ENCODE data around the gene CELF2.
"Not testable (repeated sequence)": the region's sequence is repeated elsewhere in the genome, so short reads cannot be mapped to it uniquely, and the experiment has no call there.

CELF2 gene

DNA sequence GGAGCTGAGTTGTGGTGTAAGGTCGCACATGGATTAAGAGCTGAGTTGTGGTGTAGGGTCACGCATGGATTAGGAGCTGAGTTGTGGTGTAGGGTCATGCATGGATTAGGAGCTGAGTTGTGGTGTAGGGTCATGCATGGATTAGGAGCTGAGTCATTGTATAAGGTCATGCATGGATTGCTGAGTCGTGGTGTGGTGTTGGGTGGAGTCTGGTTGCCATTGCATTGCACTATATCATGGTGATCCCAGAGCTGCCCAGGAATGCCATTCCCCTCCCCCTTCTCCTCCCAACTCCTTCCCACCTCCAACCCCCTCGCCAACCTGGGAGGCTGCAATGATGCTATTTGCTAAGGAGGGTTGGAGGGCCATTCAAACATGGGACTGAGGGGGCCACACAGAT, 349.2 kb downstream of the CELF2 start:
- DNase-seq, result not testable (repeated sequence)

DNA sequence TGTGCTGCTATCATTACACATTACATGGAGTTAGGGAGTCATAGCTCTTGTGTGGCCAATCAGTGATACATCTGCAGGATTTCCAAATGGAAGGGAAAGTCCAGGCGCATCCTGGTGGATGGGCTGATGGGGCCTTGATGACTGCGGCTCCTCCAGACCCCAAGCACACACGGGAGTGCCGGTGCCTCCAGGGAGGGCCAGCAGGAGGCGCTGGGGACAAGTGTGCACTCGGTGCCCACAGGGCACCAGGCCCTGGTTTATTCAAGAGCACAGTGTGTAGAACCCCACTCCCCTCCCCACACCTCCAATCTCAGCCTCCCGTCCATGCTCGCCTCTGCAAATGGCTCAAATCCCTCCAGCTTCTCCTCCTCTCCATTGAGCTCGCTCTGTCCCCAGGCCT, 349.8 kb downstream of the CELF2 start:
- DNase-seq, result no peak

GRCh38 chr10:11373717-11374171, 356.1 kb downstream of the CELF2 start:
- no peak for DNase-seq

DNA sequence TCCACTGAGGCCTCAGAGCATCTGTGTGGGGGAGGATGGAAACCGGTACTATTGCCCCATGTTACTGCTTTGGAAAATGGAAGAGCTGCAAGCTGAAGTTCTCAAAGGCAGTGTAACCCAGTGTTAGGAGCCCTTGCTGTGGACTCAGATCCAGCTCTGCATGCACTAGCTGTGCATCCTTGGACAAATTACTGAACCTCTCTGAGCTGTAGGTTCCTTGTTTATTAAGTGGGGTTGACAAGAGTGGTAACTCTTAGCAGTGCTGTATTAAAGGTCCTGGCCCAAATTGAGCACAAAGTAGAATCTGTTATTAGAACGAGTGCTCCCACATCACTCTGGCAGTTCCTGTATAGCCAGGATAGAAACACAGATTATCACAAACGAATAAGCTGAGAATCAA, 359.6 kb downstream of the CELF2 start:
- no peak for DNase-seq

DNA sequence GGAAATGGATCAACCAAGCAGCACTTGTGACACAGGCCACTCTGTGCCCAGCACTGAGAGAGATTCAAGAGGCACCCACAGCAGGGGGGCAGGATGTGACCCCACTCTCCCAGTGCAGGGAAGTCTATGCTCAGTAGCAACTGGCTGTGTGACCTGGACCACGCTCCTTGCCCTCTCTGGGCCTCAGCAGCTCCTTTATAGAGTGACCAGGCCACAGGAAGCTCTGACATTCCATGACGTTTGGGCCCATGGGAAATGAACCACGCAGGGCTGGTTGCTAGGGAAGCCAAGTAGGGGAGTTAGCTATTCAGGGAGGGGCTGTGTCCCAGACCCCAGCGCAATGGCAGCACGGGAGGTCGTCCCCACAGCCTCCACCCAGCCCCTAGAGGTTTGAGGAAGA, 361.2 kb downstream of the CELF2 start:
- DNase-seq, result no peak

DNA sequence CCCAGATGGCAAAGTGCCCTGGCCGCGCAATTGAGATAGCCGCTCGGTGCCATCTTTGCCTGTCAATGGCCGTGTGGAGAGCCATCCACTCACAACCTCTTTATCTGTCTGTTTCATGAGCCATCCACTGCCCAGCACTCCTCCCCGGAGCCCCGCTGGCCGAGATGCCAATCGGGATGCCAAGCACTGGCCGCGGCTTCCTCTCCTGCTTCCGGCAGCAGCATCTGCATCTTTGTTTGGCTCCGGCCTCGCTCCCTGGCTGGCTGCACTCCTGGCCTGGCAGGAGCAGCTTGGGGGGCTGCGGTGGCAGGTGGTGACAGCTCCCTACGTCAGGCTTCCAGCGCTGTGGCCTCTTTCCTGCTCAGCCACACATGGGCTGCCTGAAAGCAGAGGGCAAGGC, 362.1 kb downstream of the CELF2 start:
- DNase-seq, result no peak

DNA sequence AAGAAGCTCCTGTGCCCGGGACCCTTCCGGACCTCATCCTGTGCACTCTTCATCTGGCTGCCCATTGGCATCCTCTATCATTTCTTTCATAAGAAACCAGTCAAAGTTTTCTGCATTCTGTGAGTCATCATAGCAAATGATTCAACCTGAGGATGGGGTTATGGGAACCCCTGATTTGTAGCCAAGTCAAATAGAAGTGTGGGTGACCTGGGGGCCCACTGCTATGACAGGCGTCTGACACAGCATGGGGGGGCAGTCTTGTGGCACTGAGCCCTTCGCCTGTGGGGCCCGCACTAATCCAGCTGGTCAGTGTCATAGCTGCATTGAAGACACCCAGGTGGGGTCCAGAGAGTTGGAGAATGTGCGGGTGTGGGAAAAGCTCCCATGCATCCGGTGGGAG, 363.4 kb downstream of the CELF2 start:
- no peak for DNase-seq

- no peak for DNase-seq
Measured at GRCh38 chr10:11381511-11381910, 363.8 kb downstream of the CELF2 start.

DNA sequence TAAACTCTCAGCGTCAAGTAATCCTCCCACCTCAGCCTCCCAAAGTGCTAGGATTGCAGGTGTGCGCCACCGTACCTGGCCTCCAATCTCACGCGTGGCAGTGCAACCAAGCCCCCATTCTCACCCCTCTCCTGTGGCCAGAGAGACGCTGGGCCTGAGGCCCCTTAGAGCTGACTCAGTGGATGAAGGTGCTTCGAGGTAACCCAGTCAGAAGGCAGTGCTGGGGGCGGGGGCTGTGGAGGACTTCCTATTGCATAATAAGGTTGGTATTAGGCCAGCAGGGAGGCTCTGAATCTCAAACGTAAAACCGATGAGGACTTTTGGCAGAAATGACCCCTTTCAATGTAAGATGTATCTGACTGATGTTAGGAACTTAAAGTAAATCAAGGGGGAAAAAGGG, 364.5 kb downstream of the CELF2 start:
- DNase-seq, result no peak

- DNase-seq, result no peak
Measured at GRCh38 chr10:11386044-11386443, 368.4 kb downstream of the CELF2 start.

All from NCI-H1105 (cell line).